ENCODE data around the gene HIVEP3. TPM values are rescaled to one million over a fixed set of nuclear protein-coding genes. Genes with fewer than 3 reads are reported as not detected.
A peak's percentile ranks its signal among the peaks of the same experiment; 100 is the strongest.

Gene HIVEP3
- total RNA-seq, 1 donor from 2014 or later: 0.37 TPM

DNA sequence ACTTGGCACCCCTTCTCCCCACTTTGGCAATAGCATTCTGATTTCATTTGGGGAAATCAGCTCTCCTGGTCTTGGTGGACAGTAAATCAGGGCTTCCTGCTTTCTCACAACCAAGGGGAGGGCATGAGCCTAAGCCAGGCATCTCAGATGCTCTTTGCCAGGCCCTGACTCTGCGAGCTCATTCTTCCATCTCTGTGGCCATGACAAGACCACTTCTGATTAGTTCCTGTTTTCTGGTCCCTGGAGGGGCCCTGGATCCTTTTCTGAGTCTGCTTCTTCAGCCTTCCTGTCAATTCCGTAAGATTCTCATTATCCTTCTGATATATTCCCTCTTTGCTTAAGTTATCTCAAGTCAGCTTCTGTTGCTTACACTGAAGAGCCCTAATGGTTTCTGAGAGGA, 210.4 kb downstream of the HIVEP3 start:
- Histone ChIP-seq H3K4me2 (no peak overlapping the region), H3K27me3 (no peaks in the 10 kb centered on the region), H3K79me2 (ENCODE audit: low read depth) (no peaks in the 10 kb centered on the region), H3K27ac (no peak overlapping the region), H3K4me1 (no peaks in the 10 kb centered on the region), H2AFZ (replicated peaks) (no peak overlapping the region), H3K36me3 (no peaks in the 10 kb centered on the region), H3K9ac (no peak overlapping the region), H3K9me3 (ENCODE audit: low read depth) (no peaks in the 10 kb centered on the region), H4K20me1 (ENCODE audit: low read depth) (no peaks in the 10 kb centered on the region), H3F3A (ENCODE audit: low read depth) (no peaks in the 10 kb centered on the region), H3K4me3 (no peak overlapping the region)
- no peak for TF ChIP-seq EZH2phosphoT487 (IDR thresholded peaks at IDR 0.05)
- no peak for TF ChIP-seq EZH2 (IDR thresholded peaks at IDR 0.05)
- TF ChIP-seq, protein P1, sequence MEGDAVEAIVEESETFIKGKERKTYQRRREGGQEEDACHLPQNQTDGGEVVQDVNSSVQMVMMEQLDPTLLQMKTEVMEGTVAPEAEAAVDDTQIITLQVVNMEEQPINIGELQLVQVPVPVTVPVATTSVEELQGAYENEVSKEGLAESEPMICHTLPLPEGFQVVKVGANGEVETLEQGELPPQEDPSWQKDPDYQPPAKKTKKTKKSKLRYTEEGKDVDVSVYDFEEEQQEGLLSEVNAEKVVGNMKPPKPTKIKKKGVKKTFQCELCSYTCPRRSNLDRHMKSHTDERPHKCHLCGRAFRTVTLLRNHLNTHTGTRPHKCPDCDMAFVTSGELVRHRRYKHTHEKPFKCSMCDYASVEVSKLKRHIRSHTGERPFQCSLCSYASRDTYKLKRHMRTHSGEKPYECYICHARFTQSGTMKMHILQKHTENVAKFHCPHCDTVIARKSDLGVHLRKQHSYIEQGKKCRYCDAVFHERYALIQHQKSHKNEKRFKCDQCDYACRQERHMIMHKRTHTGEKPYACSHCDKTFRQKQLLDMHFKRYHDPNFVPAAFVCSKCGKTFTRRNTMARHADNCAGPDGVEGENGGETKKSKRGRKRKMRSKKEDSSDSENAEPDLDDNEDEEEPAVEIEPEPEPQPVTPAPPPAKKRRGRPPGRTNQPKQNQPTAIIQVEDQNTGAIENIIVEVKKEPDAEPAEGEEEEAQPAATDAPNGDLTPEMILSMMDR (IDR thresholded peaks at IDR 0.05): no peak
- Mint-ChIP-seq H3K4me3 (no peak overlapping the region), H3K4me1 (peaks cover 6% of the 10 kb centered on the region), H3K27ac (no peak overlapping the region), H3K27me3 (ENCODE audit: insufficient read depth, low read depth) (no peaks in the 10 kb centered on the region), H3K36me3 (no peaks in the 10 kb centered on the region), H3K9me3 (no peaks in the 10 kb centered on the region)
- DNase-seq (ENCODE audit: low spot score): no peak

DNA sequence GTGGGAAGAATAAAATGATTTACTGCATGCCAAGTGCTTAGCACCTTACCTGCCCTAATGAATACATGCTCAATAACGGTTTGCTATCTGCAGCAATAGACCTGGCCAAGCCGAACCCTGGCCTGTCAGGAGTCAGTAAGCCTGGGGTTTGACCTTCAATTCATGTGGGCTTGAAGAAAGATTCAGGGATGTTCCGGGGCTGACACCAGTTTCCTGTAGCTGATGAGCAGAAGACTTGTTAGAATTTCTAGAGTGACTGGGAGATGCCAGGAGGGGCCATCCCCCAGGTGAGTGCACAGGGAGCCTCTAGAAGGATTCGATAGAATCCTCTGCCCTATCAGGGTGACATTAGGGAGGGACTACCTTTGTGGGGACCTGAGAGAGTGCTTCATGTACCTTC, 210.9 kb downstream of the HIVEP3 start:
- Histone ChIP-seq H3K9me3 (ENCODE audit: low read depth) (no peaks in the 10 kb centered on the region), H4K20me1 (ENCODE audit: low read depth) (no peaks in the 10 kb centered on the region), H3K36me3 (no peaks in the 10 kb centered on the region), H3K27me3 (no peaks in the 10 kb centered on the region), H3K4me2 (no peak overlapping the region), H3F3A (ENCODE audit: low read depth) (no peaks in the 10 kb centered on the region), H3K4me1 (no peaks in the 10 kb centered on the region), H3K4me3 (no peak overlapping the region), H3K79me2 (ENCODE audit: low read depth) (no peaks in the 10 kb centered on the region), H3K9ac (no peak overlapping the region), H2AFZ (replicated peaks) (no peak overlapping the region), H3K27ac (no peak overlapping the region)
- Mint-ChIP-seq H3K27ac (no peak overlapping the region), H3K4me1 (peaks cover 2% of the 10 kb centered on the region), H3K27me3 (ENCODE audit: insufficient read depth, low read depth) (no peaks in the 10 kb centered on the region), H3K36me3 (no peaks in the 10 kb centered on the region), H3K9me3 (no peaks in the 10 kb centered on the region), H3K4me3 (no peak overlapping the region)
- TF ChIP-seq, protein P1 (IDR thresholded peaks at IDR 0.05): no peak
- DNase-seq (ENCODE audit: low spot score): no peak

DNA sequence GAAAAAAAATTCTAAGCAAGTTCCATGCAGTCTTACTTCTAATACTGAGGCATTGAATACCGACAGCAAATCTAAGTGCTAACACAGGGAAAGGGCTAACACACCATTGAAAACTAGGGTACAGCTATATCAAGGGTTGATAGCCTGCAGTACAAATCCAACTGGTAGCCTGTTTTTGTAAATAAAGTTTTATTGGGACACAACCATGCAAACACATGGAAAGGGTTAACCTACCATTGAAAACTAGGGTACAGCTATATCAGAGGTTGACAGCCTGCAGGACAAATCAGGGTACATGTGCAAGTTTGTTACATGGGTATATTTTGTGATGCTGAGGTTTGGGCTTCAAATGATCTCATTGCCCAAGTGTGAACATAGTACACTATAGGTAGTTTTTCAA, 212.9 kb downstream of the HIVEP3 start:
- no peaks in the 10 kb centered on the region for H3K27me3 ChIP-seq
- no peaks in the 10 kb centered on the region for H3K79me2 ChIP-seq (ENCODE audit: low read depth)
- H3K36me3 ChIP-seq: no peaks in the 10 kb centered on the region
- no peaks in the 10 kb centered on the region for H4K20me1 ChIP-seq (ENCODE audit: low read depth)
- no peak overlapping the region for H3K4me3 ChIP-seq
- Mint-ChIP-seq H3K4me3 (no peak overlapping the region), H3K27me3 (ENCODE audit: insufficient read depth, low read depth) (no peaks in the 10 kb centered on the region), H3K27ac (no peak overlapping the region), H3K9me3 (no peaks in the 10 kb centered on the region), H3K4me1 (no peaks in the 10 kb centered on the region), H3K36me3 (no peaks in the 10 kb centered on the region)
- no peak overlapping the region for H2AFZ ChIP-seq (replicated peaks)
- no peak overlapping the region for H3K9ac ChIP-seq
- TF ChIP-seq, protein P1 (IDR thresholded peaks at IDR 0.05): no peak
- no peak for TF ChIP-seq EZH2phosphoT487 (IDR thresholded peaks at IDR 0.05)
- TF ChIP-seq EZH2 (IDR thresholded peaks at IDR 0.05): no peak
- DNase-seq (ENCODE audit: low spot score): no peak
- H3K9me3 ChIP-seq (ENCODE audit: low read depth): no peaks in the 10 kb centered on the region
- no peaks in the 10 kb centered on the region for H3F3A ChIP-seq (ENCODE audit: low read depth)
- no peak overlapping the region for H3K4me2 ChIP-seq
- no peaks in the 10 kb centered on the region for H3K4me1 ChIP-seq
- no peak overlapping the region for H3K27ac ChIP-seq

DNA sequence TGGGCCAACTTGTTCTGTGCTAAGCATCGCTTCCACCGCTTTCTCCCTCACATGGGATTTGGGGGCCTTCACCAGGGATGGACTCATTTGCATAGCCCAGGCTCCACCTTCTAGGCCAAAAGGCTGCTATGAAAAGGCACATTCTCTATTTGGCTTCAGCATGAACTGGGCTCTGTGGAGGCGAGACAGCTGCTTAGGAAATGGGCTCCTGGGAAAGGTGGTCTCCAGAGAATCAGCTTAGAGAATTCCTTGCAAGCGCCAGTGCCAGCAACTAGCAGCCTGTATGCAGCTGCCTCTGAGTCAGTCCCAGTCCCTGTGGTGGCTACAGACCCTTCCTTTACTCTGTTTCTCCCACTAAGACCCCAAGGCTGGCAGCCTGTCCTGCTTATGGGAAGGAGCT, 214.5 kb downstream of the HIVEP3 start:
- H4K20me1 ChIP-seq (ENCODE audit: low read depth): no peaks in the 10 kb centered on the region
- H3K4me3 ChIP-seq: no peak overlapping the region
- Mint-ChIP-seq H3K36me3 (no peaks in the 10 kb centered on the region), H3K9me3 (no peaks in the 10 kb centered on the region), H3K27me3 (ENCODE audit: insufficient read depth, low read depth) (no peaks in the 10 kb centered on the region), H3K4me3 (no peak overlapping the region), H3K4me1 (no peaks in the 10 kb centered on the region), H3K27ac (no peak overlapping the region)
- H2AFZ ChIP-seq (replicated peaks): no peak overlapping the region
- H3K36me3 ChIP-seq: no peaks in the 10 kb centered on the region
- no peaks in the 10 kb centered on the region for H3F3A ChIP-seq (ENCODE audit: low read depth)
- DNase-seq (ENCODE audit: low spot score): peak; percentile 20
- TF ChIP-seq, protein P1 (IDR thresholded peaks at IDR 0.05): no peak
- TF ChIP-seq EZH2phosphoT487 (IDR thresholded peaks at IDR 0.05): no peak
- TF ChIP-seq EZH2 (IDR thresholded peaks at IDR 0.05): no peak
- H3K9me3 ChIP-seq (ENCODE audit: low read depth): no peaks in the 10 kb centered on the region
- no peak overlapping the region for H3K9ac ChIP-seq
- no peak overlapping the region for H3K4me2 ChIP-seq
- H3K27ac ChIP-seq: no peak overlapping the region
- H3K79me2 ChIP-seq (ENCODE audit: low read depth): no peaks in the 10 kb centered on the region
- no peaks in the 10 kb centered on the region for H3K4me1 ChIP-seq
- no peaks in the 10 kb centered on the region for H3K27me3 ChIP-seq
